NOMO-1 treated with dmso at 0.1 percent for 144 hours (cell line): ENCODE measurements around the gene NPW.
A peak's percentile ranks its signal among the peaks of the same experiment; 100 is the strongest.

Experiments
- DNase-seq: peaks from one replicate; lab custom pipeline; 2025; ENCODE audit not compliant: unreplicated experiment; lab: John Stamatoyannopoulos, UW

Gene NPW

DNA sequence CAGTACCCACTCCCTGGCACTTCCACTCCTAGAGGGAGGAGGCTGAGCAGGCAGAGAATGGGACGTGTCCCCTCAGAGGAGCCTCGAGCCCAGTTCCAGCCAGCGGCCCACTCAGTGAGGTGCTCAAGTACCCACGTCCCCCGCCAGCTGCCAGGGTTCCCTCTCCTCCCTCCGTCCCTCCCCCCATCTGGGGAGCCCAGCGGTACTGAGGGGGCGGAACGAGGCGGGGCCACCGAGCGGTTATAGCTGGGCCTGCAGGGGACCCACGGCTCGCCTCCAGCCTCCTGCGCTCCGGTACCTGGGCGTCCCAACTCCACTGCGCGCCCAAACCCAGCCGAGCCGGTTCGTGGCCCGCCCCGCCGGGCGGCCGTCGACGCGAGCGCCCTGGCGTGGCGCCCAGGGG is at the start of gene NPW:
Gene NPW, plus strand, starts transcription at position 268 of the 403 bp plus-strand sequence.
- DNase-seq: no peak

DNA sequence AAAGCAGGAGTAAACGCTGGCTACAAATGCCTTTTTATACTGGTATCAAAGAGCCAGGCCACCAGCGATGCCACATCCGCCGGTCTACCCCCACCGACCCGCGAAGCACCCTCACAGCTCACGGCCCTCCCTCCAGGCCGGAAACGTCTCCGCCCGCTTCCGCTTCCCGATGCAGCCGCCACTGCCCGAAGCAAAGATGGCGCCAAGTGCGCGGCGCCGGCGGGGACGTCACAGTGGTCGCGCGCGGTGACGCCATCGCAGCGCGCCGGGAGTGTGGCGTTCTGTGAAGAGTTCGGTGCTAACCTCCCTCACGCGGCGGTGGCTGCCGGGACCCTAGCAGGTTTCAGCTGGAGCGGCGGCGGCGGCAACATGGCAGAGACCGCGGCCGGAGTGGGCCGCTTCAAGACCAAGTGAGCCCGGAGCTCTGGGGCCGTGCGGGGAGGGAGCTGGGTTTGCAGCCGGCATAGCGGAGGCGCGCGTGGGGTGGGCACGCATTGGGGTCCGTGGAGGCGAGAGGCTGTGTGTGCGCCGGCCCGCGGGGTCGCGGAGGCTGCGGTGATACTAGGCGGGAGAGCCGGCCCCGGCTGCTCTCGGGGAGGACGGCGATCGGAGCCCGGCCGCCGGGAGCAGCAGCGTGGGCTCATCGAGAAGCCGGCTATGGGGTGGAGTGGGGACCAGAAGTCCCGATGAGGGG is 47.6 kb upstream of the NPW start, which contains the start of gene TBL3:
Gene TBL3, plus strand, starts transcription at position 258 of the 694 bp plus-strand sequence. Its CDS starts 112 bp downstream, at position 370.
- DNase-seq: peak; percentile 95

DNA sequence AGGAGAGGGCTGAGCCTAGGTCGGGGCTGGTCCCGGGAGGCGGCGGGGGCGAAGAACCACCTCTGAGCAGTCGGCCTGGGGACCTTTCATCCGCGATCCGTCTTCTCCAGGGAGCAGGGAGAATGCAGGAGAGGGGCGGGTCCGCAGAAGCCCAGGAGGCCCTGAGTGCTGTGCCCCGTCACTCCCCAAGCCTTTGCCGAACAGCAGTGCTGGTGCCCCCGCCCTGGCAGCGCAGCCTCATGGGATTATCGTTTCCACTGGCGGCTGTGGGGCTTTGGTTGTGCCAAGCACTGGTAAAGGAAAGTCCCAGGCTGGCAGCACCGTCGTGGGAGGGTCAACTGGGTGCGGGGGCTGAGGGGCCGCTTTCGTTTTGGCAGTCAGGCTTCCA is 47.1 kb upstream of the NPW start:
- DNase-seq: no peak

DNA sequence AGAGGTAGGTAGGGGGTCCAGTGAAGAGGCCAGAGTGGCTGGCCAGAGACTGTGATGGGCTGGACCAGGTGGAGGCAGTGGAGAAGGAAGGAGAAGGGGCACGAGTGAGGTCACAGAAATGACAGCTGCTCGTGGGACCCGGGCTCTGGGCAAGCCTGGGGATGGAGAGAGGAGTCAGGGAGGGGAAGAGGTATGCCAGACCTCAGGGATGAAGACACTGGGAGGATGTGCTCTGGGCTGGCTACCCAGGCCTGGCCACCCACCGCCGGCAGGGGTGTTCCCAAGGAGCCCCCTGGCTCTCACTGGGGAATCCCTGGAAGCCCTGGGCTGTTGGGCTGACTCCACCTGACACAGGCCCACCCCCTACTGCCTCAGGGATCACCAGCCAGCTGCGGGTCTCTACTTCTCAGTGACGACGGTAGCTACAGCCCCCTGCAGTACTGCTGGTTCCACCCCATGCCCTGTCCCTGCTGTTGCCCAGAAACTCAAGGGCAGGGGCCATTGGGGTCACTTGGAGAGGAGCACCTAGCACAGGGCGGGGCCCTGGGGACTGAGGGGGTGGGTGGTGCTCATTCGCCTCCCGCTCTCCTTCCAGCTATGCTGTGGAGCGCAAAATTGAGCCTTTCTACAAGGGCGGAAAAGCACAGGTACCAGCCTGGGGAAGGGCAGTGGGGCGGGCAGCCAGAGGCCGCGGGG is 46.0 kb upstream of the NPW start:
- DNase-seq: no peak

DNA sequence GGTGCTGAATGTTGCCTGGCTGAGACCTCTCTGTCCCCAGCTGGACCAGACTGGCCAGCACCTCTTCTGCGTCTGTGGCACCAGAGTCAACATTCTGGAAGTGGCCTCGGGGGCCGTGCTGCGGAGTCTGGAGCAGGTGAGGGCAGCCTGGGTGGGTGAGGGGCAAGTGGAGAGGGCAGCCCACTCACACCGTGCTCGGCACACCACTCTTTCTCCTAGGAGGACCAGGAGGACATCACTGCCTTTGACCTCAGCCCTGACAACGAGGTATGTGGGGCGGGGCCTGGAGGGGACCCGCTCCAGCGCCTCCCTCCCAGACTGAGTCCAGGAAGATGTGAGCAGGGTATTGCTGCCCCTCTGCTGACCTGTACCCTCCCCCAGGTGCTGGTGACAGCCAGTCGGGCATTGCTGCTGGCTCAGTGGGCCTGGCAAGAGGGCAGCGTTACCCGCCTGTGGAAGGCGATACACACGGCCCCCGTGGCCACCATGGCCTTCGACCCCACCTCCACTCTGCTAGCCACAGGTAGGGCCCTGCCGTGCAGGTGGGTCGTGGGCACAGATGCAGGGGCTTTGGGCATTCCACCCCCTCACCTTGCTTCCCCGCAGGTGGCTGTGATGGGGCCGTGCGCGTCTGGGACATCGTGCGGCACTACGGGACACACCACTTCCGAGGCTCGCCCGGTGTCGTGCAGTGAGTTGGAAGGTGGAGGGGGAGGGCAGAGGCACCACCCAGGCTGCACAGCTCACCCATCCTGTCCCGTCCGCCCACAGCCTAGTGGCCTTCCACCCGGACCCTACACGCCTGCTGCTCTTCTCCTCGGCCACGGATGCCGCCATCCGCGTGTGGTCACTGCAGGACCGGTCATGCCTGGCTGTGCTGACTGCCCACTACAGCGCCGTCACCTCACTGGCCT is 45.2 kb upstream of the NPW start:
- no peak for DNase-seq

DNA sequence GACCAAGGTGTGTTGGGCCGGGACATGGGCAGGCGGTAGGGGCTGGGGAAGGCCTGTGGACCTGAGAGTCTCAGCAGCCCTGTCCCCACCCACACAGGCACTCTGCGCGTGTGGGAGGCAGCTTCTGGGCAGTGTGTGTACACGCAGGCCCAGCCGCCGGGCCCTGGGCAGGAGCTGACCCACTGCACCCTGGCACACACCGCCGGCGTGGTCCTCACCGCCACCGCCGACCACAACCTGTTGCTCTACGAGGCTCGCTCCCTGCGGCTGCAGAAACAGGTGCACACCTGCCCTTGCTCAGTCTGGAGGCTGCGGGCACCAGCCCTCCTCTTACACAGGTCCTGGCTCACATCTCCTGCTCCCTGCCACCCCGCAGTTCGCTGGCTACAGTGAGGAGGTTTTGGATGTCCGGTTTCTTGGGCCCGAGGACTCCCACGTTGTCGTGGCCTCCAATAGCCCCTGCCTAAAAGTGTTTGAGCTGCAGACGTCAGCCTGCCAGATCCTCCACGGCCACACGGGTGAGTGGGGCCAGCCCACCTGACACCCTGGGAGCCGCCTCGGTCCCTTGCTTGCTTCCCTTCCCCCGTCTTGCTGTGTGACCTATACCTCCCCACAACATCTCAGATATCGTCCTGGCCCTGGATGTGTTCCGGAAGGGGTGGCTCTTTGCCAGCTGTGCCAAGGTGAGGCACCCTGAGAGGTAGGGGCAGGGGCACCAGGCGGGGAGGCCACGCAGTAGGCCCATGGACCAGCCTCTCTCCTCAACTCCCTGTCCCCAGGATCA is 44.0 kb upstream of the NPW start:
- no peak for DNase-seq

DNA sequence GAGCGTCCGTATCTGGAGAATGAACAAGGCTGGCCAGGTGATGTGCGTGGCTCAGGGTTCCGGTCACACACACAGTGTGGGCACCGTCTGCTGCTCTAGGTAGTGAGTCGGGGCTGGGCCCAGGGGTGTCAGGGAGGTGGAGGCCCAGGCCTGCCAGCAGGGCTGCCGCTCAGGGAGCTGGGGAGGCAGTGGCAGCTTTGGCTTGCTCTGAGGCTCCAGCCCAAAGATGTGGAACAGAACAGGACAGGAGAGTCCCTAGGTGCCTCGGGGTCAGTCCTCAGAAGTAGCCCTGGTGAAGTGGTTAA is 43.4 kb upstream of the NPW start:
- no peak for DNase-seq

DNA sequence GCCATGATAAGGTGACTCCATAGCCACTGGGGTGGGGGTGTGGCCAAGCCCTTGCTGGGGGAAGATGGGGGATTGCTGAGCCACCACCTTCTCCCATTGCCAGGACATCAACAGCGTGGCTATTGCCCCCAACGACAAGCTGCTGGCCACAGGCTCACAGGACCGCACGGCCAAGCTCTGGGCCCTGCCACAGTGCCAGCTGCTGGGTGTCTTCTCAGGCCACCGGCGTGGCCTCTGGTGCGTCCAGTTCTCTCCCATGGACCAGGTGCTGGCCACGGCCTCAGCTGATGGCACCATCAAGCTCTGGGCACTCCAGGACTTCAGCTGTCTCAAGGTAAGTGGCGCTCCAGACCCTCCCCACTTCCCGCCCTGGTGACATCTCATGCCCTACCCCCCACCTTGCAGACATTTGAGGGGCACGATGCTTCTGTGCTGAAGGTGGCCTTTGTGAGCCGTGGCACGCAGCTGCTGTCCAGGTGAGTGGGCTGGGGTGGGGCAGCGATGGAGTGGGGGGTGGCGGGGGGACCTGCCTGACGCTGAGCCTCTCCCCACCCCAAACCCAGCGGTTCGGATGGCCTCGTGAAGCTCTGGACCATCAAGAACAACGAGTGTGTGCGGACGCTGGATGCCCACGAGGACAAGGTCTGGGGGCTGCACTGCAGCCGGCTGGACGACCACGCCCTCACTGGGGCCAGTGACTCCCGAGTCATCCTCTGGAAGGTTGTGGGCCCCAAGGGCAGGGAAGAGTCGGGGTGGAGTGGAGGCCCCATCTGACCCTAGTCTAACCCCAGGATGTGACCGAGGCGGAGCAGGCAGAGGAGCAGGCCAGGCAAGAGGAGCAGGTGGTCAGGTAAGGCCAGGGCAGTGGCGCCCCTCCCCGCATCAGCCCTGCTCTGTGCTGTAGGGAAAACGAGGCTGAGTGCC is 42.4 kb upstream of the NPW start:
- no peak for DNase-seq

DNA sequence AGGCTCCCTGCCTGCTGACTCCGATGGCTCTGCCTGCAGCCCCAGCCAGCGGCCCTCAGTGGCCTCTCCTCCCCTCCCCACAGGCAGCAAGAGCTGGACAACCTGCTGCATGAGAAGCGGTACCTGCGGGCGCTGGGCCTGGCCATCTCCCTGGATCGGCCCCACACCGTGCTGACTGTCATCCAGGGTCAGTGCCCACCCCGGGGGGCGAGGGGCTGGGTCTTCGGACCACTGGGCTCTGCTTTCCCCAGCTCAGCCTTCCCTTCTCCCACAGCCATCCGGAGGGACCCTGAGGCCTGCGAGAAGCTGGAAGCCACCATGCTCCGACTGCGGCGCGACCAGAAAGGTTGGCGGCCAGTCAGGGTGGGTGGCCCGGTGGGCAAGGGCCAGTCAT is 41.7 kb upstream of the NPW start:
- DNase-seq: no peak

DNA sequence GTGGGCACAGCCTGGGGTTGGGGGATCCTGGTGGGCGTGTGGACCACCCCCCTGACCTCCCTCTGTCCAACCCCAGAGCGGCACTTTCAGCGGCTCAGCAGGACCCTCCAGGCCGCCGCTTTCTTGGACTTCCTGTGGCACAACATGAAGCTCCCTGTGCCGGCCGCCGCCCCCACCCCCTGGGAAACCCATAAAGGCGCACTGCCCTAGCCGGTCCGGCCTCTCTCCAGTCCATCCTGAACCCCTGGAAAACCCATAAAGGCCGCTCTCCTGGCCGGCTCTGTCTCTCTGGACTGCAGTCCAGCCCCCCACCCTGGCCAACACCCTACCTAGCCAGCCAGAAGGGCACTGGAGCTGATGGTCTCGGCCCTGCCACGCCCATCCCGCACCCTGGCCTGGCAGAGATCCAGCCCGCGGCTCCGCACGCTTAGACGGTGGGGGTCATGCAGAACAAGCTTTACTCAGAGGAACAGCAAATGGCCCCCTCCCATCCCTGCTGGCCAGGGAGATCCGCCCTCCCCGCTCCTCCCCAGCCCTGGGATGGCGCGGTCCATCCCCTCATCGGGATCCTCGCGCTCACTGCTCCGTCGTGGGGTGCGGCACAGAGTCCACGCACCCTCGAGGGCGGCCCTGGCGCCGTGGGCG is 41.0 kb upstream of the NPW start:
- DNase-seq: no peak

DNA sequence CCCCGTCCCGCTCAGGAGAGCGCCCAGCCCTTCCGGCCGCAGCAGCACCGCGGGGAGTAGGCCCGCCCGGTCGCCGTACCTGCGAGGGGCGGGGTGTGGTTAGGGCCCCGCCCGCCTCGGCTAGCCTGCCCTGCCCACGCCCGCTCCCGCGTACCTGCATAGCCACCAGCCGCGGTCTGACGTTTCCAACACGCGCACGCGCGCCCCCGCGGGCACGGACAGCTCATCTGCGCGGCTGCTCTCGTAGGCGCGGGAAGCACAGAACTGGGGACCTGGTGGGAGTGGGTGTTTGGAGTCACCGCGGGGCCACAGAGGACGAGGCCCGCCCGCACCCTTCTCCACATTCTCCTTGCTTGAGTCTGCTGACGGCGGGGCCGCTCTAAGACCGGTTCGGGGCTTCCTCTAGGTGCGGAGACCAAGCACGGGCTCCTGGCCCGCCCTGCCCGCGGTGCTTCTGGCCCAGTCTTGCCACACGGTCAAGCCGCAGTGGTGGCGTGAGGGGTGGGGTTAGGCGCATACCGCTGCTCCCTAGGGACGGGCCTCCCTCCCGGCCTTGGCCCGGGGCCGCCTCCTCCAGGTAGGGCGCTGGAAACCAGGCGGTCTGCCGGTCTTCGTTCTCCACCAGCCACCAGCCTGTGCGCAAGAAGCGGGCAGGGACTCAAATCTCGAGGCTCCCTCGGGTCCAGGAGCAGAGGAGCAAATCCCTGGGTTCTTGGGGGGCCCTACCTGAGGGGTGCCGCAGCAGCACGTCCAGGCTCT is 40.1 kb upstream of the NPW start:
- no peak for DNase-seq

DNA sequence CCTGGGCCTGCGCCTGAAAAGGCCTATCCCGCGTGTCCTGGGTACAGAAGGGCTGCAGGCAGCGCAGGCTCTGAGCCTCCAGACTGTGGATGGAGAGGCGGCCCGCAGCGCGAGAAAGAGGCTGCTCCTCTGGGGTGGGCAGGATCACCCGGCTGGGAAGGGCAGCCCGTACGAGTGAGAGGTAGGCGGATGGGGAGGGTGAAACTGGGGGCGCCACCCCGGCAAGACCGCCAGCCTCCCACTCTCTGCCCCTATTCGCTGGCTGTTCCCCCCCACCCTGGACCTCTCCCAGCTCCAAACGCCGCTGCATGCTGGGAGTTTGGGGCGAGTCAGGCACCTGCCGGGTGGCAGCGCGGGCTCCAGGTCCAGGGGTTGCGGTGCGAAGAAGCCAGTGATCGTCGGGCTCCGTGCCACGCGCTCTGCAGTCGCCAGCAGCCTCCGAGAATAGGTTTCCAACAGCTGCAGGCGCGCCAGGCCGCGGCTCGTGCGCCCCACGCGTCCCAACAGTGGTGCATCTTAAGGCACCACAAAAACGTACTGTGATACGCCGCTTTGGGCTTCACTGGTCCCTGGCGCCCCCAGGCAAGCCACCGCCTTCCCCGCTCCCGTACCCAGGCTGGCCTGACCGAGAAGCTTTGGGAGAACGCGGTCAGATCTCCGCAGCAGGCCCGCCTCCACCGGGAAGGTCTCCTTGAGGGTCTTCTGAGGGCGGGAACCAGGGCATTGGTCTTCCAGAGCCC is 39.4 kb upstream of the NPW start:
- no peak for DNase-seq

DNA sequence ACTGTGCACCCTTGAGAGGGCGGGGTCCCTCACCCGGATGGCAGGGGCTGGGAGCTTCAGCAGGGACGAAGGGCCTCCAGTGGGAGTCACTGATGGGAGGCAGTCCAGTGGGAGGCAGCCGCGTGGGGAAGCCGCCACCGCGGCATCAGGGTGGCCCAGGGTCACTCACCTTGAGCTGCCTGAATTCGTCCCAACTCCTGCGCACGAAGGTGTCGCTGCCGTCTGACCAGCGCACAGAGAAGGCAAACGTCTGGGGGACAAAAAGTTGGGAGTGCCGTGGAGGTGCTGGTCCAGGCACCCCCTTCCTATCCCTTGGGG is 38.9 kb upstream of the NPW start:
- no peak for DNase-seq

DNA sequence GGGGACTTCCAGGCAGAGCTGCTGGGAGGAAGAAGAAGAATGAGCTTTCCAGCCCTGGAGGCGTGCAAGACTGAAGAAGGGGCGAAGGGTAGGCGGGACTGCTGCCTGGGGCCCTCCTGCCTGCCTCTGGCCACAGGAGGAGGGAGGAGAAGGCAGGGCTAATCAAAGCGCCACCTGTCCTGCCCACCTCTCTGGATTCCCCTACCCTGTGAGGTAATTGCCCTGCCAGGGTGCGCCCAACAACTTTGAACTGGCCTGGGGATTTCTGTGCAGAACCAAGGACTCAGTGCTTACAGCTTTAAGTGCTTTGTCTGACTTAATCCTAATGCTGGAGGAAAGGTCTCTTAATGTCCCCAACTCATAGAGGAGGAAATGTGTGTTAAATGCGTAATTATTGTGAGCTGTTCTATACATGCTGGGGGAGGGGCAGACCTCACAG is 38.2 kb upstream of the NPW start, which contains the start of gene NOXO1:
Gene NOXO1, minus strand, starts transcription at position 72 of the 439 bp plus-strand sequence. CDS start 290 bp downstream, outside the sequence.
- no peak for DNase-seq

DNA sequence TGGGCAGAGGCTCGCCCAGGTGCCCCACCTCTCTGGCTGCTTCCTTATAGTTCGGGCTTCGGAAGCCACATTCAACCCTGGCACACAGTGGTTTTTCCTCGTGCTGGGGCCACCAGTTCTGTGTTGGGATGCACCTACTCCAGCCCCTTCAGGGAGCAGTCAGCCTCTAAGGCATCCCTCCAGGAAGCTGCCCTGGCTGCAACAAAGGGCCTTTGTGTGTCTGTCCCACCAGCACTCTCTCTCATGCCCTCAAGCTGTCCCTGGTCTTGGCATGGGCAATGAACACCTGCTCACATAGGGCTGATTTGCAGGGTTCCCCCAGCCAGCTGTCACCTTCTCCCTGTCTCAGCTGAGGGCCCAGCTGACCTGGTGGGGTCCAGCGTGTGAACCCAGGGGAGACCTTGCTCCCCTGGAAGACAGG is 37.6 kb upstream of the NPW start:
- no peak for DNase-seq

DNA sequence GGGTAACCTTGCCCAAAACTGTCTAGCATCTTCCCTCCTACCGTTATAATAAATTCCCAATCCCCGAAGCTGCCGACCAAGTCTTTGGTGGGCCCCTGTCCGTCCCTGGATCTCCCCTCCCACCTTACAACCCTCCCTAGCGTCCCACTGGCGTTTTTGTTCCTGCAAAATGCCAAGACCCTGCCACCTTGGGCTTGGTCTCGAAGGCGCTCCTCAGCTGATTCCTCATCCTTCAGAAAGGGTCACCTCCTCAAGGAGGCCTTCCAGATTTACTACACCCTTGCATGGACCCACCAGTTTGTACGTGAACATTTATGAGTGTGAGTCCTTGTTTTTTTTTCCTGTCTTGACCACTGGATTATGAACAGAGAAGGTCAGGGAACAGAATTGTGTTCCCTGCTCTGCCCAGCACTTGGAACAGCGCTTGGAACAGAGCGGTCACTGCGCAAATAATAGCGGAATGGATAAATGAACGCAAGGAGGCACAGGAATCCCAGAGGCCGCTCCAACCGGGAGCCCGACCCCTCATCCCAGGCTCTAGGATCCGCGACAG is 36.5 kb upstream of the NPW start:
- DNase-seq: no peak

DNA sequence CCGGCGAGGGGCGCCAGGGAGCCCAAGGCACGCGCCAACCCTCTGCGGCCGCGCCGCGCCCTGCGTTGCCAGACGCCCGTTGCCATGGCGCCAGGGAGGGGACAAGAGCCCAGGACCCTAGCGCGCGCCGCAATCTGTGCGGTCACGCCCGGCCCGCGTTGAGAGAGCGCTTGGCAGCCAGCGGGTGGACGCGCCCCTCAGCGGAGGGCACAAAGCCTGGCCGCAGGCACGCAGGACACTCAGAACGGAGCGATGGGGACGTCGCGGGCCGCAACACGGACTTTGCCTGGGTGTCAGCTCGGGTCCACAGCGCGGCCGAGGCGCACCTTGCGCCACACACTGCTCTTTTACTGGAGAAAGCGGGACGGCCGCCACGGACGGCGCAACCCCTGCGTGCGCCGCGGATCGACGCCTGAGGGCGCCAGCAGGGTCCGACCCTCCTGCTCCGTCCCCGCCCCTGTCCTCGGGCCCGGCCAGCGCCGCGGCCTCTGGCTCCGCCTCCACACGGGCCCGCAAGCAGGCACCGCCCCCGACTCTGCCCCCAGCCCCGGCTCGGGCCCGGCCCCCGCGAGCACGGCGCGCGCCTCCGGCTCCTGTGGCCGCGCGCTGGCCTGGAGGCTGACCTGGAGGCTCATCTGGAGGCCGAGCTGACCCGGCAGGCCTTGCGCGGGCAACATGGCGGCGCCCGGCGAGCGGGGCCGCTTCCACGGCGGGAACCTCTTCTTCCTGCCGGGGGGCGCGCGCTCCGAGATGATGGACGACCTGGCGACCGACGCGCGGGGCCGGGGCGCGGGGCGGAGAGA is 35.8 kb upstream of the NPW start, which contains the start of gene GFER:
Gene GFER, plus strand, starts transcription at position 650 of the 803 bp plus-strand sequence. Its CDS starts 26 bp downstream, at position 676.
- DNase-seq: peak; percentile 87
